HG03521 (cell line): ENCODE measurements around the gene RAET1E.
"Not testable (repeated sequence)": the region's sequence is repeated elsewhere in the genome, so short reads cannot be mapped to it uniquely, and the experiment has no call there.

ENCODE experiments used
- ATAC-seq: cut with Tn5 transposase; IDR thresholded peaks from one replicate; pipeline ENCODE4 v1.9.1; 2021; ENCODE audit warnings: mild to moderate bottlenecking, moderate library complexity; ENCODE audit not compliant: unreplicated experiment

Gene RAET1E

GRCh38 chr6:149910721-149911151 lies 12.8 kb upstream of the RAET1E start:
- no peak for ATAC-seq

DNA sequence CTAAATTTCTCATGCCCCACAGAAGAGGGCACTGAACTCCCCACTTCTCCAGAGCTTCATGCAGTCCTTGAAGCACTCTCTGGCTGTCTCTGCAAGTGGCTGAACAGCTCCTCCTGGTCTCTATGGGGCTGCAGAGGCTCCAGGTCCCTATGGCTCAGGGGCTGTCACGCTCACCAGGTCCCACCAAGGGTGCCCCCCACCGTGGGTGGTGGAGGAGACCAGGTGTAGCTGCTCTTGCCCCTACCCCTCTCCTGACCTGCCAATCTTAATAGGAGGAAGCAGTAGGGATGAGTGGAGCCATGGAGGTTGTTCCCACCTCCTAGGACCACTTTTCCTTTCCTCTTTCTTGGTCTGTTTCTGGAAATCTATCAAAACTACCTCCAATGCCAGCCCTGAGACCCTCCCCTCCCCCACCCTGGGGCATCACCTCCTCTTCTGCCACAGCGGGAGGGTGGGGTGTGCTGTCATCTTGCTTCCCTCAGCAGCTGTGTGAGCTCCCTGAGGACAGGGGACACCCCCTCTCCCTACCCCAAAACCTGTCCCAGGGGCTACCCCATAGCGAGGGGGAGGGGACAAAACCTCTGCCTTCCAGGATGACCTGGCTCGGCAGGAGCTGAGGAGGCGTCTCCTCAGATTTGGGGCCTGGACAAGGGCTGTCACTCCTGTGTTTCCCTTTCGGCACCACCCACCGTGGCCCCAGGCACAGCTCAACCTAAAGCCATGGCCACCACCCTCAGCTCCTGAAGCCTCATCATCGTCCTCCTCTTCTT lies 12.0 kb upstream of the RAET1E start:
- no peak for ATAC-seq

GRCh38 chr6:149908480-149908879 lies 10.6 kb upstream of the RAET1E start:
- not testable (repeated sequence) for ATAC-seq

DNA sequence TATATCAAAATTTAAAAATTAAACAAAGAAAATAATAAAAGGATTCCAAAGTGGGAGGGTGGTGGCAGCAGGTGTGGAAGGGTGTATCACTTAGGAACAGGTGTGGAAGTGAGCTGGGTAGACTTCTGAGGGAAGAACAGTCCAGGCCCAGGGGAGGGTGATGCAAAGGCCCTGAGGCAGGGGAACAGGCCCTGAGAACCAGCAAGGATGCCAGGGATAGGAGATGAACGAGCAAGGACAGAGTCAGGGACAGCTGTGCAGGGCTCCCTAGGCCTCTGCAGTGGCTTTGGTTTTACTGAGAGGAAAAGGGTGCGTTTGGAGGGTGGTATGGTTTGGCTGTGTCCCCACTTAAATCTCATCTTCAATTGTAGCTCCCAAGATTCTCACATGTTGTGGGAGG lies 9.4 kb upstream of the RAET1E start:
- ATAC-seq: no peak

DNA sequence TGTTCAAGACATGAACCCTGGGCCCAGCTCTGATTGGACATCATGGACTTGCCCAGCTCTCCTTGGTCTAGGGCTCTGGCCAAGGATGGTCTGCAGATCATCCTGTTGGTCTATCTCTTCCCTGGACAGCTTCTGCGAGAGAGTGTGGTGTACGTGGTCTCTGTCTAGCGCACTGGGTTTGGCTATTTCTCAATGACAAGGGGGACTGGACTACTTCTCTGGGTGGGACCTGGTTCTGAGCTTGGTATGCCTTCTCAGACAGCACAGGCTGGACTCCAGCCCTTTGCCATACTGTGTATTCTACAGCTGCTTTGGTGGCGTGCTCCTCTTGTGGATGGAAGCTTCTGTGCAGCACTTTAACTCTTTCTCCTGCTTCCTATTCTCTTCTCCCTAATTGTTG lies 8.5 kb upstream of the RAET1E start:
- ATAC-seq: no peak

DNA sequence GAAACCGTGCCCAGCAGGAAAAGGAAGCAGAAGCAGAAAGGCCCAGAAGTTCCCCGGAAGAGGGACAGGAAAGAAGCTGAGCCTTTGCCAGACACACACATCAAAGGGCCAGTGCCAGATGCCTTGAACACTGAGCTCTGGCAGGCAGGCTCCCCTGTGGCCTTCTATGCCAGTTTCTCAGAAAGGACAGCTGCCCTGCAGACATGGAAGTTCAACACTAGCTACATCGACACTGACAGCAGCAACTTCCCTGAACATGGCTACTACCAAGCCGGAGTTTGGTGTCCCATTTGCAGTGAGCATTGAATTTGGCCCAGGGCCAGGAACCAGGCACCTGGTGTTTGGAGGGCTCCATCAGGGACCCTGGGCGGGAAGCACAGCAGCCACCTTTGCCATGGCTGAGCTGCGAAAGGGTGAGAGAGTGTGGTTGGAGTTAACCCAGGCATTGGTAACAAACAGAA lies 8.0 kb upstream of the RAET1E start:
- ATAC-seq: no peak

- ATAC-seq: no peak
Observed at GRCh38 chr6:149905371-149905910, 7.5 kb upstream of the RAET1E start.

- no peak for ATAC-seq
Observed at GRCh38 chr6:149904661-149905370, 6.9 kb upstream of the RAET1E start.

DNA sequence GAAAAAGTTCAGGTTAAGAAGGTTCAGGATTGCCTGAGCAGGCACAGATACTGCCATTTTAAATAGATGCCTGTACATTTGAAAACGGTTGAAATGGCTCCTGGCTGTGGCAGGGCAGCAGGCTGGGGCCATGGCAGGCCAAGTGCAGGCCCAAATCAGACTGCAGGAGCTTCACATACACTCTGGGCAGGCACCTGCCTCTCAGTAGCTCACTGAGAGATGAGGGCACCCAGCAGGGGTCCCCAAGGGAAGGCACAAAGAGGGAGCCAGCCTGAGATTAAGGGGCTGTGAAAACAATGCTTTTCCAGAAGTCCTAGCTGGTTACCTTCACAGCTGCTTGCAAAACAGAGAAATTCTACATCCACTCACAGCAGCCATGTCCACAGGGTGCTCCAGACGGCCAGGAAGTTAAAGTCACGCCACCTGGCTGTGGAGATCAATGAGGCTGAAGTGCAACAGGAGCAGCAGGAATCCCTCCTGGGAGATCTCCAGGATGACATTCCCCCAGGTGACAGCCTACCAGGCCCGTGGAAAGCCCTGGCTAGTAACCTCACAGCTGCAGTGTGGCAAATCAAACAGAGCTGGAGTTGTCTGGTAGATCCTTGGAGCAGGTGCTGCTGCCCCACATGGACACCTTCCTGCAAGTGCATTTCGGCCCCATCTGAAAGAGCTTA lies 6.2 kb upstream of the RAET1E start:
- ATAC-seq: no peak

DNA sequence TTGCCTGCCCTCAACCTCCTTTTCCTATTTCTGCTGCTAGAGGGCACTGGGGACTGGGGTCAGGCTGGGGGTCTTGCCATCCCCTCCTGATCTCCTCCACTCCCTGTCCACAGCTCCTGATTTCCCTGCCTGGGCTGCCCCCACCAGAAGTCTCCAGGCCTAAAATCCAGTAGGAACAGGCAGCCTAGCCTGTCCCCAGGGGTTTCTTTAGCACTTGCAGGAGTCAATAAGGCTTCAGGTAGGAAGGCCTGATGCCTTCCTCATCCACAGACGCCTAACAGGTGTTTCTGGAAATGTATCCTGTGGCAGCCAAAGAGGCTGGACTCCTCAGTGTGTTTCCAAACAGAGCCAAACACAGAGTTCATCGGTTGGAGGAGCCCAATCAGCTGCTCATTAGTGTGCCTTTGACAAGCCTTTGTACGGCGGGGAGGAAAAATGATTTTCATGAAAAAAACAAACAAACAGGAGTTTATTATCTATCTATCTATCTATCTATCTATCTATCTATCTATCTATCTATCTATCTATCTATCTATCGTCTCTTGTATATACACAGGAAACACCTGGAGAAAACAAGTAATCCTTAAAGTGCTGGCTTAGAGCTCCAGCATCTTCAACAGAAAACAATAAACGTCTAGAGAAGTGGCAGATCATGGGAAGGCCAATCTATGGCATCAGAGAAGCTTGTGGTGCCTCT lies 3.7 kb upstream of the RAET1E start:
- no peak for ATAC-seq

GRCh38 chr6:149900620-149901443 lies 2.9 kb upstream of the RAET1E start:
- no peak for ATAC-seq

GRCh38 chr6:149899926-149900619 lies 2.2 kb upstream of the RAET1E start:
- ATAC-seq: no peak

DNA sequence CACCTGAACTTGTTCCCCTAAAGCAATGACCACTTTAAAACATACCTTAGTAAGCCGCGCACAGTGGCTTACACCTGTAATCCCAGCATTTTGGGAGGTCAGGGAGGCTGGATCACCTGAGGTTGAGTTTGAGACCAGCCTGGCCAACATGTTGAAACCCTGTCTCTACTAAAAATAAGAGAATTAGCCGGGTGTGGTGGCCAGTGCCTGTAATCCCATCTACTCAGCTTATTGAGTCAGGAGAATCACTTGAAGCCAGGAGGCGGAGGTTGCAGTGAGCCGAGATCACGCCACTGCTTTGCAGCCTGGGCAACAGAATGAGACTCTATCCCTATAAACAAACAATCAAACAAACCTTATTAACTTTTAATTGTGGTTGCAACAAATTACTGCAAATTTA lies 1.6 kb upstream of the RAET1E start:
- no peak for ATAC-seq

- ATAC-seq: no peak
Observed at GRCh38 chr6:149898966-149899365, 1.1 kb upstream of the RAET1E start.

GRCh38 chr6:149897015-149897697 lies 757 bp downstream of the RAET1E start:
- ATAC-seq: no peak

DNA sequence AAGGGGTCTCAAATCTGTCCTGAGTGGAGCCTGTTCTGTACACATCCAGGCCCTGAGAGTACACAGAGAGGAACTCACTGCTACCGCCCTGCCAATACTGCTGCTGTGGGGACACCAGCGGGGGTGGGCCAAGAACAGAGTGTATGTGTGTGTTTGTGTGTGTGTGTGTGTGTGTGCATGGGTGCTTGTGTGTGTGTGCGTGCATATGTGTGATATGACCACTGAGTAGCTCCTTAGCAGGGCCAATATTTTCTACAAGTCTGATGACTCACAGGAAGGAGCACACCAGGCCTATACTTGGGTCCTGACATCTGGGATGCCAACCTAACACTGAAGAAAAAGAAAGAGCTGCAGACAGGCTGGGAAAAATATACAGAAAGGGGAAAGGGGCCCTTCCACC lies 1.4 kb downstream of the RAET1E start:
- no peak for ATAC-seq

- ATAC-seq: no peak
Observed at GRCh38 chr6:149895833-149896271, 2.1 kb downstream of the RAET1E start.

GRCh38 chr6:149895048-149895590 lies 2.8 kb downstream of the RAET1E start:
- ATAC-seq: no peak
